HL-60 (cell line): ENCODE measurements around the gene DYNLT4.
"Not testable (repeated sequence)": the region's sequence is repeated elsewhere in the genome, so short reads cannot be mapped to it uniquely, and the experiment has no call there.

ENCODE experiments used
- DNase-seq, 2 experiments: peaks; one replicate each; pipeline ENCODE4 v3.0.0-alpha.2; 2010 to 2020; ENCODE audit warnings: low read depth in 1 of 2, low spot score in 1 of 2
- H3K27ac ChIP-seq: fragments of 250-450 bp; sonication (Bioruptor Pico); replicated peaks from 2 replicates; pipeline ENCODE4 v1.5.1; 2020; ENCODE audit warnings: mild to moderate bottlenecking, moderate library complexity
- H3K27me3 ChIP-seq: fragments of 250-450 bp; sonication (Bioruptor Pico); 2 replicates; pipeline ENCODE4 v1.5.1; 2021; ENCODE audit warnings: mild to moderate bottlenecking, moderate library complexity; ENCODE audit not compliant: insufficient read depth, poor library complexity, severe bottlenecking
- H3K4me3 ChIP-seq: replicated peaks from 2 replicates; pipeline ENCODE4 v1.5.1; 2011; ENCODE audit warnings: mild to moderate bottlenecking, control low read depth, low read length; ENCODE audit not compliant: insufficient read depth
- CTCF ChIP-seq: IDR thresholded peaks from one replicate; pipeline ENCODE4 v1.5.1; 2011; ENCODE audit warnings: low read length, control low read depth, inconsistent platforms; ENCODE audit not compliant: insufficient read depth
- GABPA ChIP-seq: IDR thresholded peaks from 2 replicates; pipeline ENCODE4 v1.6.1; 2012; ENCODE audit warnings: low read depth
- POLR2AphosphoS5 ChIP-seq: IDR thresholded peaks from 2 replicates; pipeline ENCODE4 v1.6.1; 2012; ENCODE audit warnings: low read depth
- REST ChIP-seq: IDR thresholded peaks from 2 replicates; pipeline ENCODE4 v1.6.1; 2012; ENCODE audit warnings: low read depth; ENCODE audit not compliant: insufficient replicate concordance
- SPI1 ChIP-seq: IDR thresholded peaks from 2 replicates; pipeline ENCODE4 v1.6.1; 2012; ENCODE audit warnings: low read depth, mild to moderate bottlenecking, borderline replicate concordance

DYNLT4 gene

DNA sequence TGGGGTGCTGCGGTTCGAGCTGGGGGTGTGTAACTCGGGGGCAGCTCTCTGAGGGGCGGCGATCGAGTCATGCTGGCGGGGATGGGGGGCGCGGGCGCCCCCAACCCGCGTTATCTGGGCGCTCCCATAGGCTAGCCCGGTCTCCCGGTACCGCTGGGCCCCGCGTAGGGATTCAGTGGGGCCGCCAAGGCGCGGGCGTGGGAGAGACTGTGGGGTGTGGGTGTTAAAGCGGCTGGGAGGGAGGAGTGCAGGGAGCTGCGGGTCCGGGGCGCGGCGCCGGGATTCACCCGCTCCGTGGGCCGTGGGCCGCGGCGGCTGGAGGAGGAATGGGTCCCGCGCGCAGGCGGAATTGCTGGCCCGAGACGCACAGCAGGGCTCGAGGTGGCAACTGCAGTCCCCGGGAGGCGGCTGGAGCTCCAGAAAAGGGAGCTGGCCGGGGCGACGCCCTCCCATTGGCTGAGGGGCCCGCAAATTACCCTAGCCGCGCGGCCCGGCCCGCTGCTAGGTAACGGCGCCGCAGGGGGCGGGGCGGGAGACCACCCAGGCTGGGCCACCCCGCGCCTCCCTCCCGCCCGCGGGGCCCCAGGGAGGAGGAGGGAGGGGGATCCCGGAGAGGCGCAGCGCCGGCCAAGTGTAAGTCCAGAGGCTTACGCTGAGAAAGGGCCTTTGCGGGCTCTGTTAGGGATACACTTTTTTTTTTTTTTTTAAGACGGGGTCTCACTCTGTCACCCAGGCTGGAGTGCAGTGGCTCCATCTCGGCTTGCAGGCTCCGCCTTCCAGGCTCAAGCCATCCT is 35.9 kb upstream of the DYNLT4 start, which contains the start of gene PTCH2:
Gene PTCH2 (minus strand): TSS at position 392 of the 794 bp plus-strand sequence. CDS start 321 bp downstream, at position 71.
- DNase-seq: peak in 1 of 2 experiments; percentile 24

DNA sequence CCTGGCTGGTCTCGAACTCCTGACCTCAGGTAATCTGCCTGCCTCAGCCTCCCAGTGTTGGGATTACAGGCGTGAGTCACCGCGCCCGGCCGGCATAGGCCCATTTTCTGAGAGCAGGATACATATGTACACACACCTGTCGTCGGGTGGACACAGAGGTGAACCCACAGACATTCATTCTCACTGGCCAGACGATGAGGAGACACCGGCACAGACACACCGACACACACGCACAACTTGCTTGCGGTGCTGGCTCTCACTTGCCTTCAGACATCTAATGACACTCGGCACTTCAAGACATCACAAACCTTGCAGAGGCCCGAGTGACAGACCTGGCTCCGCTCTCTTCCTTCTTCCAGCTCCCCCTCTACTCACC is 35.3 kb upstream of the DYNLT4 start:
- Histone ChIP-seq H3K27me3 (peaks cover 7% of the 10 kb centered on the region), H3K4me3 (no peak overlapping the region; the same call in 1 of the 2 replicates), H3K27ac (no peak overlapping the region; the same call in 1 of the 2 replicates)
- DNase-seq: no peak
- no peak for TF ChIP-seq REST
- TF ChIP-seq CTCF: no peak
- TF ChIP-seq POLR2AphosphoS5: no peak
- no peak for TF ChIP-seq GABPA
- TF ChIP-seq SPI1: no peak

More for the DNA sequence above, 35.9 kb upstream of the DYNLT4 start, which contains the start of gene PTCH2:
- H3K27me3 ChIP-seq: peaks cover 7% of the 10 kb centered on the region
- peak within 1 kb of the TSS; percentile 23 for H3K4me3 ChIP-seq
- no peak within 1 kb of the TSS; the same call in 1 of the 2 replicates for H3K27ac ChIP-seq
- TF ChIP-seq POLR2AphosphoS5 (no peak), REST (no peak), CTCF (no peak), SPI1 (no peak), GABPA (no peak)

DNA sequence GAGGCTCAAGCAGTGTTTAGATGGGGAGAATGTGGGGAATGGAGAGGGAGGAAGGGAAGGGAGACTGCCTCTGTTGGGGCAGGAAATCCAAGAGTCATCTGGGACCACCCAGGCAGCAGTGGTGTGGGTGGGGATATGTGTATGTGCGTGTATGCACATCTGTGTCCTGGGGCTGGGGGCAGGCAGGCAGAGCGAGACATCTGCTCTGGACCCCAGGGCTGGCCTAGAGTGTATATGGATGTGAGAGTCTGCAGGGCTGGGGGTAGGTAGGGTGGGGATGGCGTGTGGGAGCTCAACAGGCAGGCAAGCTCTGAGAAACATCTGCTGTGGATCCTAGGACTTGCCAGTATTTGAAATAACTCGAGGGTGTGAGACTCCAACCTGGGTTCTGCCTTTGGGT is 32.4 kb upstream of the DYNLT4 start:
- H3K27ac ChIP-seq: no peak overlapping the region
- no peak for DNase-seq
- TF ChIP-seq POLR2AphosphoS5: no peak
- no peak for TF ChIP-seq REST
- TF ChIP-seq GABPA: no peak
- TF ChIP-seq CTCF: no peak
- no peak for TF ChIP-seq SPI1
- H3K4me3 ChIP-seq: no peak overlapping the region
- H3K27me3 ChIP-seq: peaks cover 7% of the 10 kb centered on the region

DNA sequence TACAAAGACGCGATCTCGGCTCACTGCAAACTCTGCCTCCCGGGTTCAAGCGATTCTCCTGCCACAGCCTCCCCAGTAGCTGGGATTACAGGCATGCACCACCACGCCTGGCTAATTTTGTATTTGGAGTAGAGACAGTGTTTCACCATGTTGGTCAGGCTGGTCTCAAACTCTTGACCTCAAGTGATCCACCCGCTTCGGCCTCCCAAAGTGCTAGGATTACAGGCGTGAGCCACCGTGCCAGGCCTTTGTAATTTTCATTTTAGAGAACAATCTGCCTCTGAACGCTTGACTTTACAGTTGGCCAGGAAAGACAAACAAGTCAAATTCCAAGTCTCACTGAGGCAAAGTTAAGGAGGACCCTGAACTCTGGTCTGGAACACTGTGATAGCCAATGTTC is 31.1 kb upstream of the DYNLT4 start:
- not testable (repeated sequence) for H3K4me3 ChIP-seq, H3K27me3 ChIP-seq, H3K27ac ChIP-seq, DNase-seq
